ENCODE measurements around the gene C8B.

The C8B gene

DNA sequence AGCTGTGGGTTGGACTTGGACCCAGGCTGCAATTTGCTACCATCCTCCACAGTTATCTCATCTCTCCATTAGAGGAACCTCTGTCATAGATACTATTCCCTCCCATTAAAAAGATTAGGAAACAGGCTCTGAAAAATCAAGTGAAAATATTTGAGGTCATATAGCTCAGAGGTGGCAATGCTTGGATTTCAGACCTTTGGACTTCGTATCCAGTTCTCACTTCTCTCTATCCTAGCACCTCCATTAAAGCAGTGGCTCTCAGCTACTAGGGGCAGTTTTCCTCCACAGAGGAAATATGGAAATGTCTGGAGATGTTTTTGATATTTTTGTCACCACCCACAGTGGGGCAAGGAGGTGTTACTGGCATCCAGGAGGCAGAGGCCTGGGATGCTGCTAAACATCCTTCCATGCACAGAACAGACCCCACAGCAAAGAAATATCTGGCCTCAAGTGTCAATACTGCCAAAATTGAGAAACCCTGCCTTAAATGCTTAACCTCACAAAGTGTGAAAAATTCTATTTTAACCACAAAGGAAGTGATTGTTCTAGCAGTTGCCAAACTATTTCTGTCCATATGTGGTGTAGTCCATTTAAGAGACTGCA is 57.1 kb downstream of the C8B start:
- no peak overlapping the region for H3K27ac Mint-ChIP-seq
- H3K36me3 Mint-ChIP-seq, result no peaks in the 10 kb centered on the region
- H3K4me3 Mint-ChIP-seq, result no peak overlapping the region

DNA sequence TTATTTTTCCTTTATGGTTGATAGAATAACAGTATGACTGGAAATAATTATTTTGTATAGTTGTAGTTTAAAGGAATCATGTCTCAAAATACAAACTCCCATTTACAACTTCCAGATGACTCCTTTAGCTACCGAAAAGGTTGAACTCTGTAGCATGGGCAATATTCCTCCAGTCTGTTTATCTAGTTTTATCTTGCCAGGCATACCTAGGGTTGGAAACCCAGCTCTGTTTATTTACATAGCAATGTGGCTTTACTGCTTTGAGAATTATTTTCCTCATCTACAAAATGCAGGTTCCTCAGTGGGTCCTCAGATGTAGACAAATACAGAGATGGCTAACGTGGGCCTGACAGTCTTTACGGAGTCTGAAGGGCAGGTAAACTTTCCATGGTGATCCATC is 60.1 kb downstream of the C8B start:
- Mint-ChIP-seq H3K27me3 (no peaks in the 10 kb centered on the region), H3K27ac (no peak overlapping the region), H3K4me1 (ENCODE audit: low read depth) (no peaks in the 10 kb centered on the region), H3K4me3 (no peak overlapping the region), H3K9me3 (ENCODE audit: low read depth) (no peaks in the 10 kb centered on the region), H3K36me3 (no peaks in the 10 kb centered on the region)

More for the DNA sequence above, 57.1 kb downstream of the C8B start:
- Mint-ChIP-seq H3K27me3 (peaks cover 1% of the 10 kb centered on the region), H3K4me1 (ENCODE audit: low read depth) (no peaks in the 10 kb centered on the region), H3K9me3 (ENCODE audit: low read depth) (no peaks in the 10 kb centered on the region)

DNA sequence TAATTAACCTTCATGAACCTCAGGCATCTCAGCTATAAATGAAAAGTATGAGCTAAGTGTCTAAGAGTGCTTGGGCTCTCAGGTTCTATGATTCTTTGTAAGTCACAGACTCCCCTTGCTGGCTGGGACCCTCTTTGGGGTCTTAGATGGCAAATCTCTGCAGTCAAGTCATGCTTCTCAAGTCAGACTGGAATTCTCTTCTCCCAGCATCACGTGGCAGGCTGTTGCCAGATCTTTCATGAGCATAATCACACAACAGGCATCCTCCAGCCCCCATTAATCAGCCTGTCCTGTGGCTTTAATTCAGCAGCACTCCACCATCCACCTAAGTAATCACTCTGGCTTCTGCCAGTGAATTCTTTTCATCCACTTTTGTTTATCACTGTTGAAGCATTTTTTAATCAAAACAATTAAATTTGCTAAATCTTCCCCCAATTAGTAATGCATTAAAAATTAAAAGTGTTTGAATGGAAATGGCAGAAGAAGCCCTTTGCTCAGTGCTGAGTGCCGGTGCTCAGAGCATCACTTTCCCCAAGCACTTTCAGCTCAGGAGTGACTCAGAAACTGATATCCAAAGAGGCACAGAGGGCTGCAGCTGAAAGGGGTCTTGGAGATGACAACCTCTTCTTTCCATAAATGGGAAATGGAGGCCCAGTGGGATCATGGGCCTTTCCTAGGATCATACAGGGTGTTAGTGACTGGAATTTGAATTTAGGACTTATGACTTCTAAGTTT is 61.0 kb downstream of the C8B start:
- no peaks in the 10 kb centered on the region for H3K4me1 Mint-ChIP-seq (ENCODE audit: low read depth)
- H3K36me3 Mint-ChIP-seq, result no peaks in the 10 kb centered on the region
- H3K27me3 Mint-ChIP-seq, result no peaks in the 10 kb centered on the region
- H3K9me3 Mint-ChIP-seq (ENCODE audit: low read depth), result no peaks in the 10 kb centered on the region
- H3K27ac Mint-ChIP-seq, result no peak overlapping the region
- H3K4me3 Mint-ChIP-seq, result no peak overlapping the region

DNA sequence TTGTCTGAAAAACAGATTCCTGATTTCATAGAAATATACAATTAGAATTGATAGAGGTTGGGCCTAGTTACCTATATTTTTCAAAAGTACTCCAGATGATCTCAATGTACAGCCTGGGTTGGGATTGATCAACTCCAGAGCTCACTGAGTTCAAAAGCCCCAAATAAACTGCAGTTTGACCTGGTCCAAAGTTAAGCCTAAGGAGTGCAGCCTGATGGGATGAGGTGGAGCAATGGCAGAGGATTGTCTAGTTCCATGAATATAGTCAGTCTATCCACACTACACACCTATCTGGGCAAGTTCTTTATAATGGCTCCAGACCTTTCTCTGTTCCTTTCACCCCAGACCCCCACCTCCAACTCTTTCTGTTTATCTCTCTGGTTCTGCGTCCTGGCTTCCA is 62.0 kb downstream of the C8B start:
- H3K36me3 Mint-ChIP-seq, result no peaks in the 10 kb centered on the region
- no peak overlapping the region for H3K27ac Mint-ChIP-seq
- no peaks in the 10 kb centered on the region for H3K27me3 Mint-ChIP-seq
- no peaks in the 10 kb centered on the region for H3K4me1 Mint-ChIP-seq (ENCODE audit: low read depth)
- no peak overlapping the region for H3K4me3 Mint-ChIP-seq
- no peaks in the 10 kb centered on the region for H3K9me3 Mint-ChIP-seq (ENCODE audit: low read depth)

DNA sequence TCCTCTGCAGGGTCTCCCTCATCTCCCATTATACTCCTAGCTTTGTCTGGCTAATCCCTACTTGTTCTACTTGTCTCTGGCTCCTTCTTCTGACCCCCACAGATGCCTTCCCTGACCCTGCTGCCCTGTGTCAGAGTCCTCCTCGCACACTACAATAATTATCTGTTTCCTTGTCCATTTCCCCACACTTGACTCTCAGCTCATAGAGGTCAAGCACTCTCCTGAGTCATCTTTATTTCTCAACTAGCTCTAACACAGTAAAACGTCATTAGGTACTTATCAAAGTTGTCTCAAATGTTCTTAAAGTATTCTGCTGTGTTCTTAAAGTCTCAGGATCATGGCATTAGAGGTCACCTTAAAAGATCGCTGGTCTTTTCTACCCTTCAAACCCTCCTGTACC is 64.1 kb downstream of the C8B start:
- H3K4me3 Mint-ChIP-seq, result no peak overlapping the region
- H3K27me3 Mint-ChIP-seq, result no peaks in the 10 kb centered on the region
- no peak overlapping the region for H3K27ac Mint-ChIP-seq
- H3K9me3 Mint-ChIP-seq (ENCODE audit: low read depth), result no peaks in the 10 kb centered on the region
- no peaks in the 10 kb centered on the region for H3K4me1 Mint-ChIP-seq (ENCODE audit: low read depth)
- no peaks in the 10 kb centered on the region for H3K36me3 Mint-ChIP-seq

DNA sequence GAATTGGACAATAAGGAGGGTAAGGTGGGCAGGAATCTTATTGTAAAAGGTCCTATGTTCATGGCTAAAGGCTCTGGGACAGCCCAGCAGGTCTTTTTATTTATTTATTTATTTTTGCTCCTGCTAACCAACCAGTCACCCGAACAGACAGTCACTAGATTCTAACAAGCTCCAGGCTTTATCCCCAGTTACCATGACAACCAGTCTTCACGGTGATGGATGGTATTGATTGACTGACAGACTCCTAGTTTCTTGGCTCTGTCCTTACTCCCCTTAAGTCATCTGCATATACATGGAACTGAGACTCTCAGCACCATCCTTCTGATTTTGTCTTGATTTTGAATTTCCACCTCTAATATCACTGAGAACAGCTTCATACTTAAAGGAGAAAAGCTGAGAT is 66.9 kb downstream of the C8B start:
- no peak overlapping the region for H3K27ac Mint-ChIP-seq
- no peak overlapping the region for H3K4me3 Mint-ChIP-seq
- no peaks in the 10 kb centered on the region for H3K4me1 Mint-ChIP-seq (ENCODE audit: low read depth)
- H3K36me3 Mint-ChIP-seq, result no peaks in the 10 kb centered on the region
- no peaks in the 10 kb centered on the region for H3K27me3 Mint-ChIP-seq
- no peaks in the 10 kb centered on the region for H3K9me3 Mint-ChIP-seq (ENCODE audit: low read depth)

DNA sequence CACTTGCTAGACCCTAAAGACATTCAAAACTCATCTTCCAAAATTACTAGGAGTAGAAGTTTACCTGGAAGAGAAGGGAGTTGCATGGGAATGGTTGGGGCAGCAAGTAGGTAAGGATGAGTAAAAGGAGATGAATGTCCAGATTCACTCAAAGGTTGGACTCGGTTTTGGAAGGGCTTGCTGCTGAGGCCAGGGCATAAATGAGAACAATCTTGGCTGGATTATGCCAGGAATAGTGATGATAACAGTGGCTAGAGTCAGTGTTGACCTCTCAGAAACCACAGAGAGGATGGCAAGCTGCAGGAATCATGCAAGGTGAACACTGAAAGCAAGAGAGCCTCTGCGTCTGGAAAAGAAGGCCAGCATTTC is 67.8 kb downstream of the C8B start:
- Mint-ChIP-seq H3K27me3 (no peaks in the 10 kb centered on the region), H3K27ac (no peak overlapping the region), H3K4me1 (ENCODE audit: low read depth) (no peaks in the 10 kb centered on the region), H3K36me3 (no peaks in the 10 kb centered on the region), H3K9me3 (ENCODE audit: low read depth) (no peaks in the 10 kb centered on the region), H3K4me3 (no peak overlapping the region)

DNA sequence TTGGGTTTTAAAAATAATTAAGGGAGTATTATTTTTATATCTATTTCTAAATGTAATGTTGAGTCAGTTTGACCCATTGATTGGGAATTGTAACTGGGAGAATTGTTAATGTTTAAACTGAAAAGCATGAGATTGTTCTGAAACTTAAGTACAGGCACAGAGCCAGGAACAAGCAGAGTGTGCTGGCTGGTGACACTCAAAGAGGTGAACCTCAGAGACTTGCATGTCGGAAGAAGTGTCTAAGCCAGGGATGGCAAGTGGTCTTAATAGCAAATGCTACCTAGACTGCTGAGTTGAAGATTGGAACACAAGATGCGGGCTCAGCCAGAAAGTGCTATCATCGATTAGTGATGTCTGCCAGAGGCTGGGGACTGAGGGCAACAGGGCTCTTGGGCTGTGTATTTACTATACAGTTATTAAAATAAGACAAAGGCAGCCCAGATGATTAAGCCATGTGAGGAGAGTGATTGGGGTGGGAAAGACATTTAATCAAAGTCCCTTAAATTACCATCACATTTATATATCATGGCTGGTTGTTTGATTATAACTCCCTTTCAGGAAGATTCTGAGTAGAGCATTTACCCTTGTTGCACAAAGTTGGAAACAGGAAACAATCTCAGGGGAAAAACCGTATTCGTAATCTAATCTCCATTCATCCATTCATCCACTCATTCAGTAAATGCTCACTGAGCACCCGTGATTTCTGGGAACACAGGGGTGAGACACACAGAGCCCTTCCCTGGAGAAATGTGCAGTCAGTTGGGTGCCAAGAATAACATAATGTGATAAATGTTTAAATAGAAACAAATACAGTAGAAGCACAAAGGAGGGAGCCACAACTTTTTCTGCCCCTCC is 68.4 kb downstream of the C8B start:
- Mint-ChIP-seq H3K4me1 (ENCODE audit: low read depth) (no peaks in the 10 kb centered on the region), H3K36me3 (no peaks in the 10 kb centered on the region), H3K4me3 (no peak overlapping the region), H3K27me3 (no peaks in the 10 kb centered on the region), H3K27ac (no peak overlapping the region), H3K9me3 (ENCODE audit: low read depth) (no peaks in the 10 kb centered on the region)

DNA sequence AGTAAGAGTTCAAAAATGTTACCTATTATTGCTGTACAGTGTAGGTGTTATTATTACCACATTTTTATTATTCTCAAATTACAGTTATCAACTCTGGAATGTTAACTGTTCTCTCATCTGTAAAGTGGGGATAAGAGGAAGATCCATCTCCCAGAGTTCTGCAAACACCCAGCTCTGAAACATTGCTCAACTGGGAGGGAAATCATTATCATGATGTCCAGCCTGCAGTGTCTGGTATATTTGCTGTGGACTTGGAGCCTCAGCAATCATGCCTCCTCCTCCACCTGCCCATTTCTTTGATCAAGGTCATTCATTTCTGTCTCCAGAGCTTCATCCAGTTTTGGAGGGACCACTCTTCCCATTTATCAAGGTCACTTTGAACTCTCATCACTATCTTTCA is 71.8 kb downstream of the C8B start:
- no peaks in the 10 kb centered on the region for H3K4me1 Mint-ChIP-seq (ENCODE audit: low read depth)
- no peaks in the 10 kb centered on the region for H3K27me3 Mint-ChIP-seq
- H3K9me3 Mint-ChIP-seq (ENCODE audit: low read depth), result no peaks in the 10 kb centered on the region
- no peaks in the 10 kb centered on the region for H3K36me3 Mint-ChIP-seq
- no peak overlapping the region for H3K4me3 Mint-ChIP-seq
- H3K27ac Mint-ChIP-seq, result no peak overlapping the region

DNA sequence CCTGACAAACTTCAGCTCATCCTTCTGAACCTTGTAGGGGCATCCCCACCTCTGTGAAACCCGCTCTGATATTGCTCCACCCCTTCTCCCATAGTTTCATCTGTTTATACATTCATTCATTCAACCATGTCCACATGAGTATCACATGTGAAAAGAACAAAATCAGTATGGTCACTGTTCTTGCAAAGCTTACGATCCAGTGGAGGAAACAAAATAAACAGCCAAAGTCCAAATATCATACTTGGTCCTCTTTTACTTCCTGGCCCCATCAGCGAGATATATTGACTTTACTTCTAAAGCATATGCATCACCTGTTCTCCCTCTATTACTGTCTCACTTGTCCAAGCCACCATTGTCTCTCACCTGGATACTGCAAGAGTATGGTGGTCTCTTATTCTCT is 75.6 kb downstream of the C8B start:
- no peaks in the 10 kb centered on the region for H3K9me3 Mint-ChIP-seq (ENCODE audit: low read depth)
- no peaks in the 10 kb centered on the region for H3K36me3 Mint-ChIP-seq
- no peak overlapping the region for H3K4me3 Mint-ChIP-seq
- H3K27ac Mint-ChIP-seq, result no peak overlapping the region
- no peaks in the 10 kb centered on the region for H3K4me1 Mint-ChIP-seq (ENCODE audit: low read depth)
- no peaks in the 10 kb centered on the region for H3K27me3 Mint-ChIP-seq

DNA sequence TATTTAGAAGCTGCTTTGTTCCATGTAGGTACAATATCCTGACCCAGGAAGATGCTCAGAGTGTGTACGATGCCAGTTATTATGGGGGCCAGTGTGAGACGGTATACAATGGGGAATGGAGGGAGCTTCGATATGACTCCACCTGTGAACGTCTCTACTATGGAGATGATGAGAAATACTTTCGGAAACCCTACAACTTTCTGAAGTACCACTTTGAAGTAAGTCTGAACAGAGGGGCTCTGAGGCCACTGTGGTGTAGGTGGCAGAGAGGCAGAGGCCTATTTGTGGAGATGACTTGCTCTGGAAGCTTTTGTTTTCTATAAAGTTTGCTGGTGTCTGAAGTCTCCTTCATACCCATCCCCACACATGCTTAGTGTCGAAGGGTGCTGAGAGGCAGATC is 84.4 kb downstream of the C8B start:
- Mint-ChIP-seq H3K4me3 (no peak overlapping the region), H3K27ac (no peak overlapping the region), H3K36me3 (no peaks in the 10 kb centered on the region), H3K27me3 (peaks cover 5% of the 10 kb centered on the region), H3K4me1 (ENCODE audit: low read depth) (no peaks in the 10 kb centered on the region), H3K9me3 (ENCODE audit: low read depth) (peaks cover 3% of the 10 kb centered on the region)

DNA sequence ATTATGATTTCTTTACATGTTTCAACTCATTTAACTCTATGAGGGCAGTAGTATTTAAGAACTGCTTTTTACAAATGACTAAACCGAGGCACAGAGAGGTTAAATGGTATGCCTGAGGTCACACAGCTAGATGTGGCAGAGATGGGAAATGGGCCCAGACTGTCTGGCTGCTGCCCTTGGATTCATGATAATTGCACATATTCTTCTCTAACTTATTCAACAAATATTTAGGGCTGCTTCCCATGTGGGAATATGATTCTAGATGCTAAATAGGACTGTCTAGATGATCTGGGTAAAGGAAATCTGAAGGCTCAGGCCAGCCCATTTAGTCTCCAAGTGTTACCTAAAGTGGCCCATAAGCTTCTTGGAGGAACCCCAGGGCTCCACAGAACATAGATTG is 85.0 kb downstream of the C8B start:
- H3K9me3 Mint-ChIP-seq (ENCODE audit: low read depth), result peaks cover 3% of the 10 kb centered on the region
- no peak overlapping the region for H3K27ac Mint-ChIP-seq
- peaks cover 5% of the 10 kb centered on the region for H3K27me3 Mint-ChIP-seq
- no peaks in the 10 kb centered on the region for H3K36me3 Mint-ChIP-seq
- no peaks in the 10 kb centered on the region for H3K4me1 Mint-ChIP-seq (ENCODE audit: low read depth)
- H3K4me3 Mint-ChIP-seq, result no peak overlapping the region

Data from activated naive CD8-positive, alpha-beta T cell (primary cell).